ENCODE data around the gene GRB14. TPM values are rescaled to one million over a fixed set of nuclear protein-coding genes. Genes with fewer than 3 reads are reported as not detected.
A peak's percentile ranks its signal among the peaks of the same experiment; 100 is the strongest.

GRB14 gene
- total RNA-seq, 1 donor from 2014 or later: 4.5 TPM

DNA sequence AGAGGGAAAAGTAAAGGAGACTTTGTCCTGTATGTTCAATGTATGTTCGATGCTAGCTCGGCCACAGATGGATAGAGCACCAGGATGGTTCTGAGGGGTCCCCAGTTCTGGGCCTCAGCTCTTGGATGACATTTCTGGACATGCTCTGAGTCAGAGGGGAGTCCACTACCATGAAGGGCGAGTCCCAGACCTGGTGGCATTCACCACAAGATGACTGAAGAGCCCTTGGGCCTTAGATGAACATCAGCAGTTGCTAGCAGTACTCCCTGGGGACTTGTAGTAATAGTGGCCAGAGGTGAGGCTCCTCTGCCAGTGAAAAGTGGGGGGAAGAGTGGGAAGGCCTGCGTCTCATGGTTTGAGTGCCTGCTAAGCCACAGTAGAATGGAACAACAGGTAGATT lies 109.5 kb downstream of the GRB14 start:
- Histone ChIP-seq H3K9me3 (ENCODE audit: low read depth) (no peaks in the 10 kb centered on the region), H3K36me3 (no peaks in the 10 kb centered on the region), H4K20me1 (ENCODE audit: low read depth) (no peaks in the 10 kb centered on the region), H3K27me3 (no peaks in the 10 kb centered on the region), H3F3A (ENCODE audit: low read depth) (no peaks in the 10 kb centered on the region), H3K4me2 (no peak overlapping the region), H3K27ac (no peak overlapping the region), H3K4me3 (no peak overlapping the region), H3K9ac (no peak overlapping the region), H2AFZ (replicated peaks) (no peak overlapping the region), H3K79me2 (ENCODE audit: low read depth) (no peaks in the 10 kb centered on the region), H3K4me1 (no peaks in the 10 kb centered on the region)
- H3K27ac Mint-ChIP-seq: no peak overlapping the region
- H3K27me3 Mint-ChIP-seq (ENCODE audit: insufficient read depth, low read depth): peaks cover 5% of the 10 kb centered on the region
- peaks cover 21% of the 10 kb centered on the region for H3K9me3 Mint-ChIP-seq
- no peaks in the 10 kb centered on the region for H3K36me3 Mint-ChIP-seq
- no peak for TF ChIP-seq EZH2phosphoT487 (IDR thresholded peaks at IDR 0.05)
- no peak overlapping the region for H3K4me3 Mint-ChIP-seq
- no peak for DNase-seq (ENCODE audit: low spot score)
- peaks cover 4% of the 10 kb centered on the region for H3K4me1 Mint-ChIP-seq

DNA sequence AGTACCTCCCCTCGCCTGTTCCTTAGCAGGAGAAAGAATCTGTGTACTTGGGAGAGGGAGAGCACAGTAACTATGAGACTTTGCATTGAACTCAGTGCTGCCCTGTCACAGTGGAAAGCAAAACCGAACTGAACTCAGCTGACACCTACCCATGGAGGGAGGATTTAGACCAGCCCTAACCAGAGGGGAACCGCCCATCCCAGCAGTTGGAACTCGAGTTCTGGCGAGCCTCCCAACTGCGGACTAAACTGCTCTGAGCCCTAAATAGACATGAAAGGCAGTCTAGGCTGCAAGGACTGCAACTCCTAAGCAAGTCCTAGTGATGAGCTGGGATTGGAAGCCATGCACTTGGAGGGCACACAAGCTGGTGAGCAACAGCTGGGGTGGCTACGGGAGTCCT lies 110.4 kb downstream of the GRB14 start:
- no peak for DNase-seq (ENCODE audit: low spot score)
- no peak overlapping the region for H3K4me2 ChIP-seq
- H3K79me2 ChIP-seq (ENCODE audit: low read depth): no peaks in the 10 kb centered on the region
- no peaks in the 10 kb centered on the region for H3K27me3 ChIP-seq
- H3K4me1 ChIP-seq: no peaks in the 10 kb centered on the region
- Mint-ChIP-seq H3K9me3 (peaks cover 15% of the 10 kb centered on the region), H3K4me1 (peaks cover 4% of the 10 kb centered on the region), H3K27me3 (ENCODE audit: insufficient read depth, low read depth) (peaks cover 5% of the 10 kb centered on the region), H3K4me3 (no peak overlapping the region), H3K36me3 (no peaks in the 10 kb centered on the region), H3K27ac (no peak overlapping the region)
- H3F3A ChIP-seq (ENCODE audit: low read depth): no peaks in the 10 kb centered on the region
- TF ChIP-seq, protein P1, sequence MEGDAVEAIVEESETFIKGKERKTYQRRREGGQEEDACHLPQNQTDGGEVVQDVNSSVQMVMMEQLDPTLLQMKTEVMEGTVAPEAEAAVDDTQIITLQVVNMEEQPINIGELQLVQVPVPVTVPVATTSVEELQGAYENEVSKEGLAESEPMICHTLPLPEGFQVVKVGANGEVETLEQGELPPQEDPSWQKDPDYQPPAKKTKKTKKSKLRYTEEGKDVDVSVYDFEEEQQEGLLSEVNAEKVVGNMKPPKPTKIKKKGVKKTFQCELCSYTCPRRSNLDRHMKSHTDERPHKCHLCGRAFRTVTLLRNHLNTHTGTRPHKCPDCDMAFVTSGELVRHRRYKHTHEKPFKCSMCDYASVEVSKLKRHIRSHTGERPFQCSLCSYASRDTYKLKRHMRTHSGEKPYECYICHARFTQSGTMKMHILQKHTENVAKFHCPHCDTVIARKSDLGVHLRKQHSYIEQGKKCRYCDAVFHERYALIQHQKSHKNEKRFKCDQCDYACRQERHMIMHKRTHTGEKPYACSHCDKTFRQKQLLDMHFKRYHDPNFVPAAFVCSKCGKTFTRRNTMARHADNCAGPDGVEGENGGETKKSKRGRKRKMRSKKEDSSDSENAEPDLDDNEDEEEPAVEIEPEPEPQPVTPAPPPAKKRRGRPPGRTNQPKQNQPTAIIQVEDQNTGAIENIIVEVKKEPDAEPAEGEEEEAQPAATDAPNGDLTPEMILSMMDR (IDR thresholded peaks at IDR 0.05): no peak
- TF ChIP-seq EZH2 (IDR thresholded peaks at IDR 0.05) (no peak), EZH2phosphoT487 (IDR thresholded peaks at IDR 0.05) (no peak)
- no peak overlapping the region for H2AFZ ChIP-seq (replicated peaks)
- H3K36me3 ChIP-seq: no peaks in the 10 kb centered on the region
- H3K9me3 ChIP-seq (ENCODE audit: low read depth): no peaks in the 10 kb centered on the region
- no peaks in the 10 kb centered on the region for H4K20me1 ChIP-seq (ENCODE audit: low read depth)
- no peak overlapping the region for H3K27ac ChIP-seq
- no peak overlapping the region for H3K4me3 ChIP-seq
- H3K9ac ChIP-seq: no peak overlapping the region

DNA sequence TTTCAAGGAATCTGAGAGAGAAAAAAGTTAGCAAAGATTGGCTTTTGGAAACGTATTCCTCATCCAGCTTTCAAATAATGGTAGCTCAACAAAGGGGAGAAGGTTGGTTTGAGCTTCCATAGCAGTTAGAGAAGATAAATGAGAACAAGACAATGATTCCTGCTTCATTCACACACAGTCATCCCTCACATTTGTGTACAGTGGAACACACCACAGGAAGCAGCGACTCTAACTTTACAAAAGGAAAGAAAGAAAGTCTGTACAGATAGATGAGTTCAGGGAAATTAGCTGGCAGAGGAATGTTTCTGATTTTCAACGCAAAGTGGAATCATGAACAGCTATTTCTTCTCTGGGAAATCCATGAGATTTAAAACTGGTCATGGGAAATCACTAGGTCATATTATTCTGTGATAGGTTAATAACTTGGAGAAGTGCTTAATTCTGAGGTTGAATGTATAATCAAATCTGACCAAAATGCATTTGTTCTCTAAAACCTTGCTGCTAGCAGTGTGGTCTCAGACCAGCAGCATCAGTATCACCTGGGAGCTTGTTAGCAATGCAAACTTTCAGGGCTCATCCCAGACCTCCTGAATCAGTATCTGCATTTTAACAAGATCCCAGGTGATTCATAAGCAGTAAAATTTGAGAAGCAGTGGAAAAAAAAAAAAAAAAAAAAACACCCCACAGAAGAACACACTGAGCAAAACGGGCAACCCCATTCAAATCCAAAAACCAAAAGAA lies 112.0 kb downstream of the GRB14 start:
- DNase-seq (ENCODE audit: low spot score): no peak
- Mint-ChIP-seq H3K27me3 (ENCODE audit: insufficient read depth, low read depth) (peaks cover 5% of the 10 kb centered on the region), H3K9me3 (peaks cover 4% of the 10 kb centered on the region), H3K27ac (no peak overlapping the region), H3K36me3 (no peaks in the 10 kb centered on the region), H3K4me3 (no peak overlapping the region), H3K4me1 (no peaks in the 10 kb centered on the region)
- TF ChIP-seq, protein P1 (IDR thresholded peaks at IDR 0.05): no peak
- no peak for TF ChIP-seq EZH2phosphoT487 (IDR thresholded peaks at IDR 0.05)
- Histone ChIP-seq H3K79me2 (ENCODE audit: low read depth) (no peaks in the 10 kb centered on the region), H3K4me3 (no peak overlapping the region), H3K4me2 (no peak overlapping the region), H3F3A (ENCODE audit: low read depth) (no peaks in the 10 kb centered on the region), H2AFZ (replicated peaks) (peak overlapping the region; percentile 9), H3K36me3 (no peaks in the 10 kb centered on the region), H4K20me1 (ENCODE audit: low read depth) (no peaks in the 10 kb centered on the region), H3K9ac (no peak overlapping the region), H3K4me1 (no peaks in the 10 kb centered on the region), H3K27ac (no peak overlapping the region), H3K9me3 (ENCODE audit: low read depth) (no peaks in the 10 kb centered on the region), H3K27me3 (no peaks in the 10 kb centered on the region)

DNA sequence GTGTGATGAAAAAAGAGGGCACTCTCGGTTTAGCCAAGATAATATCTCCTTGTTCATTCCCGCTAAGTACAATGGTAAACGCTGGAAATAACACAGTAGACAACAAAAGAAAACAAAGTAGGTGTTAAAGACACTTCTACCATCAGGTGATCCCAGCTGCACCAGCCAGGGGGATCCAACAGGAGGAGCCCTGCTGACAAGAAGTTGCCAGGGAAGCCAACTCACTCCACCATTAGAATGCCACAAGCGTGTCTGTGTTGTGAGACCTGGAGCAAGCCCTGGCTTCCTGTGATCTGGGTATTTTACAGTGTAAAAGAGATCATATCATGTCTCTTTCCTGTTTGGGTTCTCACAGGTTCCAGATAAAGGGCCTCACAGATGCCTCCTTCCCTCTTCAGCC lies 117.0 kb downstream of the GRB14 start:
- H3K9me3 Mint-ChIP-seq: no peaks in the 10 kb centered on the region
- no peaks in the 10 kb centered on the region for H3K27me3 Mint-ChIP-seq (ENCODE audit: insufficient read depth, low read depth)
- no peaks in the 10 kb centered on the region for H3K4me1 Mint-ChIP-seq

More for the DNA sequence above, 117.0 kb downstream of the GRB14 start:
- Histone ChIP-seq H3K4me2 (no peak overlapping the region), H3K27me3 (no peaks in the 10 kb centered on the region), H3K79me2 (ENCODE audit: low read depth) (no peaks in the 10 kb centered on the region), H3K4me3 (no peak overlapping the region), H3F3A (ENCODE audit: low read depth) (no peaks in the 10 kb centered on the region), H2AFZ (replicated peaks) (peak overlapping the region; percentile 20), H3K4me1 (no peaks in the 10 kb centered on the region), H3K36me3 (no peaks in the 10 kb centered on the region), H4K20me1 (ENCODE audit: low read depth) (no peaks in the 10 kb centered on the region), H3K9me3 (ENCODE audit: low read depth) (no peaks in the 10 kb centered on the region), H3K9ac (no peak overlapping the region), H3K27ac (no peak overlapping the region)
- DNase-seq (ENCODE audit: low spot score): peak; percentile 41
- Mint-ChIP-seq H3K4me3 (no peak overlapping the region), H3K36me3 (no peaks in the 10 kb centered on the region), H3K27ac (no peak overlapping the region)
- TF ChIP-seq, protein P1 (IDR thresholded peaks at IDR 0.05): peak; percentile 50
- no peak for TF ChIP-seq EZH2 (IDR thresholded peaks at IDR 0.05)
